Stimulated activated CD8-positive, alpha-beta memory T cell treated with anti-CD3 and anti-CD28 coated beads, Interleukin-12 subunit alpha, Interleukin-12 subunit beta, amount 100 ng/mL, for 1 hour (primary cell): ENCODE results near the gene SDK1.

Source experiments
- DNase-seq: peaks from one replicate; pipeline ENCODE4 v3.0.0-alpha.2; 2020; ENCODE audit warnings: low read depth

The SDK1 gene

DNA sequence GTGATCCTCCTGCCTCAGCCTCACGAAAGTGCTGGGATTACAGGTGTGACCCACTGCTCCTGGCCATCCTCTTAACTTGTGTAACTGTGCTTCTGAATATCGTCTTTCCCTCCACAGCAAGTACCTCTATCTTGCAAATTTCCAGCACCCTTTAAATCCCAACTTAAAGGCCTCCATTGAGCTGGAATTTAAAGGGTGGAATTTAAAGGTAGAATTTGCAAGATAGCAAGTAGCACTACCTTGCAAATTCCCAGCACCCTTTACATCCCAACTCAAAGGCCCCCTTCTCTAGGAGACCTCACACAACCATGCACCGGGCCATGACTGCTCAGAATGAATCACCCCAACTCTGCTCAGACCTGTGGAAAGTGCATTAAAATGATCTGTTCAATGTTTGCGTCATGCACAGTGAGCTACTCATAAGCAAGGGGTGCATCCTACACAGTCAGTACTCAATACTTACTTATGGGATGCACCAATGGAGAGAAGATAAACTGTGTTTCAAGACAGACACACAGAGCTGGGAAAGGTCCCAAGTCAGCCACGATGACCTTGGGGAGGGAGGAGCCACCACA, 17.8 kb upstream of the SDK1 start:
- no peak for DNase-seq

DNA sequence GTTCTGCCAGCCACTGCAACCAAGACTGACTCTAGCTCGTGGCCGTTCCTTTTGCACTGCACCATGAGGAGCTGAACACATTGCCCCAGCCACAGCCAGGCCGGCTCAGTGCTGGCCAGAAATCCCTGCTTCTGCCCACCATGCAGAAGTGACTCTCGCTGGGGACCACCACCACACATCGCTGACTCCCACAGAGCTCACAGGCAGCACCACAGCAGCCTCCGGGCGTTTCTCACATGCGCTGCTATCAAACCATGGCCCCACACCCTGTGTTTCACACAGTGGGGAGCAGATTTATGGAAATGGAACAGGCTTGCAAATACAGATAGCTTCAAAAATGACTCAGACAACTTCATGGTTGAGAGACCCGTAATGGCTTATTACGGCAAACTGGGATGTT, 15.4 kb upstream of the SDK1 start:
- DNase-seq: no peak

DNA sequence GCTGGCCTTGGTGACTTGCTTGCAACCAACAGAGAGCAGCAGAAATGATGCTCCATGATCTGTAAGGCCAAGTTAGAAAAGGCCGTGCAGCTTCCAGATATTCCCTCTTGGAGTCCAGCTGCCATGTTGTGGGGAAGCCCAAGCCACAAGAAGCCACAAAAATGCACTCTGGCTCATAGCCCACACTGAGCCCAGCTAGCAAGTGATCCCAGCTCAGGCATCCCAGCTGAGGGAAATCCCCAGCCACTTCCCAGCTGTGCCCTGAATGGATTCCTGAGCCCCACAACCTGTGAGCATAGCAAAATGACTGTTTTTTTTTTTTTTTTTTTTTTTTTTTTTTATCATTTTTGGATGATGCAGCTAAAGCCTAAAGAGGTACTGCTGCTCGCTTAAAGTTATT, 11.1 kb upstream of the SDK1 start:
- no peak for DNase-seq

DNA sequence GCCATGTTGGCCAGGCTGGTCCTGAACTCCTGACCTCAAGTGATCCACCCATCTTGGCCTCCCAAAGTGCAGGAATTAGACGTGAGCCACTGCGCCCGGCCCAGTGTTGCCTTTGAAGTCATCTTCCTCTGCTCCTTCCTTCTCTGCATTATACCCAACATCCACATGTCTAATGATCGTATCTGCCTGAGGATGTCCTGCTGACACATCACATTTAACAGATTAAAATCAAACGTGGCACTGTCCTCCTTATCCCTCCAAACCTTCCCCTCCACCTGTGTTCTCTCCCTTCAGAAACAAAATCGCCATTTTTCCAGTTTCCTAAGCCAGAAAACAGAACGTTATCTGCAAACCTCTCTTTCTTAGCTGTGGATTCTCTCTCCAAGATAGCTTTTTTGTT, 8.4 kb upstream of the SDK1 start:
- DNase-seq: no peak

DNA sequence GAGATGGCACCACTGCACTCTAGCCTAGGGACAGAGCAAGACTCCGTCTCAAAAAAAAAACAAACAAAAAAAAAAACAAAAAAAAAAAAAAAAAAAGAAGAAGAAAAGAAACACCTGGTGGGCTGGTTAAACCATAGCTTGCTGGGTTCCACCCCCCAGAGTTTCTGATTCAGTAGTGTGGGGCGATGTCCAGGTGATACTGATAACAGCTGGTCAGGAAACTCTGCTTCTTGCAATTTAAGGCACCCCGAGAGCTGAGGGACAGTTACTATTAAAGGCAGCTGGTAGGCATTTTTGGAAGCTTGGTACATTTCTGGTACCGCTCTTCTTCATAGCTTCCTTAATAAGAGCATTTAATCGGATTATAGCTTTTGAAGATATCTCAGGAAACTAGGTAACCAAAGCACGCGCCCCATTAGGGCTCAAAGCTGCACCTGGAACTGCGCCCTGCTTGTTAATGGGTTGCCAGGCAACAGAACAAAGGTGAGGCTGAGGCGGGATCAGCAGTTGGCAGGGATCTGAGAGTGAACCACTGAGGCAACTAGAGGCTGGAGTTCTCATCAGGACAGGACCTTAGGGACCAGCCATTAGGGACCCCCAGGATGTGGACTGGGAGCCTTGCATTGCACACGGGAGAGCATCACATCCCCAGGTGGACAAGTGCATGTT, 6.5 kb upstream of the SDK1 start:
- no peak for DNase-seq

DNA sequence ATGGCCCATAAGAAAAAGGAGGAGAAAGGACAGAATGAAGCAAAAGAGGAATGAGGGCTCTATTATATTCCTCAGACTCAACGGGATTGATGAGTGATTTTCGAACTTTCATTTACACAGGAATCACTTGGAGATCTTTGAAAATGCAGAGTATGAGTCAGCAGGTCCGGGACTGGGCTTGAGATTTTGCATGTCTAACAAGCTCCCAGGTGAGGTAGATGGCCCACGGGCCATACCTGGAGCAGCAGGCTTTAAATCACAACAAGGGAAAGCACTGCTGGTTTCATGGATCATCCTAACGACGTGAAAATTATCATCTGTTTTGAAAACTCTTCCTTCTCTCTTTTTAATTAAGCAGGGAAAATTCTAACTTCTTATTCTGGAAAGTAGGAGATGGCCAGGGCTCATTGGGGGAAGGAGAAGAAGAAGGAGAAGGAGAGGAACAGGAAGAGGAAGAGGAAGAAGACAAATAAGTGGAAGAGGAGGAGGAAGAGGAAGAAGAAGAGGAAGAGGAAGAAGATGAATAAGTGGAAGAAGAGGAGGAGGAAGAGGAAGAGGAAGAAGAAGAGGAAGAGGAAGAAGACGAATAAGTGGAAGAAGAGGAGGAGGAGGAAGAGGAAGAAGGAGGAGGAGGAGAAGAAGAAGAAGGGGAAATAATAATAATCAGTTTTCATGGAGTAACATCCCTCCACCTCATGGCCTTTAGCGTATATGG, 3.8 kb upstream of the SDK1 start:
- no peak for DNase-seq

DNA sequence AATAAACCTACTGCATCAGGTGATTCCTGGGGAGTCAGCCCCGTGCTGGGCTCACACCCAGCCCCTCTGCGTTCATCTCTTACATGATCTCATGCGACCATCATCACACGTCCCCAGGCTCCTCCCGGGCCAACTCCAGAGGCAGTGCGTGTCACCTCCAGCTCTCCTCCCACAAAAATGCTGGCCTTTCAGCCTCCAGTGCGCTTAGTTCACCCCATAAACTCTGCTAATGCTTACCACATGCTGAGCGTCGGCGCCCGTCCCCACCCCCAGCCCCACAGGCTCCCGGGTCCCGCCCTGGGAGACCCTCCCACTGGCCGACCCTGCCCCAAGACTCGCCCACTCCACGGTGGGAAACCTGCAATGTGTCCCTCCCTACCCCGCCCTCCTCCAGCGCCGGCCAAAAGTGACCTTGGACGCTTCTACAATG, 816 bp upstream of the SDK1 start:
- DNase-seq: no peak

DNA sequence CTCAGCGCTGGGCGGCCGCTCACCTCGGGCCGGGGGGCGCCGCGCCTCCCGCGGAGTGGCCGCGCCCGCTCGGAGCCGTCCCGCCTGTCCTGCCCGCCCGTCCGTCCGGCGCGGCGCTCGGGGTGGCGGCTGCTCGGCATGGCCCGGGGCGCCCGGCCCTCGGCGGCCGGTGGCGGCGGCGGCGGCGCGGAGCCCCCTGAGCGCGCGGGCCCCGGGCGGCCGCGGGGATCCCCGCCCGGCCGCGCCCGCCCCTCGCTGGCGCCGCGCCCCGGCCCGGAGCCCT, 338 bp downstream of the SDK1 start:
- DNase-seq: no peak

DNA sequence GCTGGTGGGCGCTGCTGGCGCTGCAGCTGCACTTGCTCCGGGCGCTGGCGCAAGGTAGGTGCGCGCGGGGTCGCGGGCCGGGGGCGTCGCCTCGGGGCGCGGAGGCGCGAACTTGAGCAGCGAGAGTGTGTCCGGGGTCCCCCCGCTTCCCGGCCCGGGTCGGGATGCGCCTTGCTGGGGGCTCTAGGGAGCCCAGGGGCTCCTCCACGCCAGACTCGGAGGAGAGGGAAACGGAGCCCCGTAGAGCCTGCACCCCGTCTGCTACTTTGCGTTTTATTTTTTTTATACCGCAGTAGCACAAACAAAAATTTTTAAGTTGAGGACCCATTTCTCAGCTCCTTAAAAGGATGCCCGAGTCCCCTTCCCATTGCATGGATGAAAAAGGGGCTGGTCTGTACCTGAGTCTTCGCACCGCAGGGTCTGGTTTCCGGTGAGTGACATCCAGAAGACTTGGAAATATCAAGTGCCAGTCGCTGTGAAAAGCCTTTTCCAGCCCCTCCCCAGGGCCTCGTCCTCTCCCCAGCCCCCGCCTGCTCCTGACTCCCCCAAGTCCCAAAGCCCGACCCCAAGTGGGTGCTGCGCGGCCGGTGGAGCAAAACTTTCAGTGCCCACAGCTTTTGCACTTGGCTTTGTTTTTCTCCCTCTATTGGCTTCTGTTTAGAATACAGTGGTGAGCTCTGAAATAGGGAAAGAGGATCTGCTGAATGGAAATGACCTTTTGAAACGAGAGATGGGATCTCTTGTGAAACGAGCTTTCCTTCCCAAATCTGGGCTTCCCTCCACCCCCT, 973 bp downstream of the SDK1 start:
- DNase-seq: no peak

DNA sequence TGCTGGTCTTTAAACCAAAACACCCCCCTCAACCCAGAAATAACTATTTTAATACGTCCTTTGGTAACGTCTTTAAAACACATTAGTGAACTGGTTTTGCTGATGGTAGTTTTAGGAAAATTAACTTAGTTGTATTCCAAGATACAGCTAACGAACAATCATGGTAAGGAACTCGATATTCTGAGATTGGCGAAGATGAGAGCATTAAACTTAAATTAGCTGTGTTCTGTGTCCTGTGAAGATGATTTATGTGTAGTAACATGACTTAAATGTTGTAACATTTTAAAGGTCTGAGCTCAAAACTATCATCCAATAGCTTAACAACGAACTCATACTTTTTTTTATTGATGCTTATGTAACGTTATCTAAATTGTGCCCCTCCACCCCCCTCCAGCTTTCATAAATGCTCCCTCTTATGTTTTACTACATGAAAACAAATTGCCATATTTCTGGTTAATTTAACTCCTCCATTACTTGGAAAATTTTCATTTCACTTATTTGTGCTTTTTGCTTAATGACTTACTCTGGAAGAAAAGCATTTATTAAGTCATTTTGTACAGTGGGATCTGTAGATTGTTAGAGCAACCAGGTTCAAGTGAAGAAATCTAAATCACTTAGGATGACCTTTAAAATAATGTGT, 1.7 kb downstream of the SDK1 start:
- no peak for DNase-seq

DNA sequence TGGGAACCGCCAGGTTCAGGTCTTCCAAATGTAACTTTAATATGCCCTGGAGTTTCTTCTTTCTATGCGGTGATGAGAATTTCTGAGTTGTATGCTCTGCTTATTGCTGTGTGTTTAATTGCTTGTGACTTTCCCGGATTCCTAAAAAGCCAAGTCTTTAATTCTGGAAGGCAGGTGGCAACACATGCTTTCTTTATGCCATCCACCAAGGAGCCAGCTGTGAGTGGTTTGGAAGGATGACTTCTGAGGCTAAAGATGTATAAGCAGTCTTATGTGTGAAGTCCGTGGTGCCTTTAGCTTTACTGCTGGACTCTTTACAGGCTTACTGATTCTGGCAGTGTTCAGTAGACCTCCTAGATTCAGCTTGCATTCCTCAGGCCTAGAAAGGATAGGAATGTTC, 3.1 kb downstream of the SDK1 start:
- DNase-seq: no peak

DNA sequence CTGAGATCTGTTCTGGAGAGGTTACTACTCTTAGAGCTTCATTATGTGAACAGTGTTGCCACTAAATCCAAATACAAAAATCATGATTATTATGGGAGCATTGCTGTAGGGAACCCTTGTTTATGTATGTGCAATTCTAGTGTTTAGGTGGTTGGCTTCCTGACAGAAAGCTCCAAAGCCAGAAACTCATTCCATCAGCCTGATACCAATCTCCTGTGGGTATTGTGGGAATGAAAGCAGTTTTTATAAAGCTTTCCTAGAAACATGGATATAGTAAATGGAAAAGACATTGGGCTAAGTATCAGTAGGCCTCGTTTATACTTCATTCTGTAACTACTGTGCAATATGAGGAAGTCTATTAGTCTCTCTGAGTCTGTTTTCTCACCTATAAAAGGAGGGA, 6.4 kb downstream of the SDK1 start:
- no peak for DNase-seq

DNA sequence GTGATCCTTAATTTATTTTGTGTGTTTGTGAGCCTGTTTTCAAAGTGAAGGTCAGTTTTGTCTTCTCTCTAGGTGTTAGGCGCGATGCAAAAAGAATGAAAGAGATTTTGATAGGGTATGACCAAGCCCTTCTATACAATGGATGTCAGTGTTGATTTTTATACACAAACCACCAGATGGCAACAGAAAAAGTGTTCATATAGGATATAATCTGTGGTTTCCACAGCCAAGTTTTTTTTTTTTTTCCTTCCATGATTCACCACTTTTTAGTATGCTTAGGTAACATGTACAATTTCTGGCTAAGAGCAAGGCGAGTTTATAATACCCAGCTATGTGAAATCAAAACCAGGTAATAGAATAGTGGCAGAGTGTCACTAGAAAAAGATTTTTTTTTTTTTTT, 8.1 kb downstream of the SDK1 start:
- DNase-seq: no peak

DNA sequence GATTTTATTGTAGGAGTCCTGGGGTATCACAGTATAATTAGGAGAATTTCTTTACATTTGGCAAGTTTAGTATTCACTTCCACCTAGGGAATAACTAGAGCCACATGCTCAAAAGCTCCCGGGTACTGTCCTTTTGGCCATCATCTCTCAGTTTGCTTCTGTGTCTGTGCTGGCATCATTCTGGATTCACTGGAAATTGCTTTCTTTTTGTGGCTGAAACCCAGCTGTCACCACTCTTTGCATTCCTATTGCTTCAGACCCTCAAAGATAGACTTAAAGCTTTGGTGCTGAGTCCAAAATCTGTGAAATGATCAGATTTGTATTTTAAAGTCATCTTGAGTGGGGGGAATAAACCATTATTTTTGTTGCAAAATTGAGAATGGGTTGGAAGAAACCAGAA, 8.9 kb downstream of the SDK1 start:
- no peak for DNase-seq

DNA sequence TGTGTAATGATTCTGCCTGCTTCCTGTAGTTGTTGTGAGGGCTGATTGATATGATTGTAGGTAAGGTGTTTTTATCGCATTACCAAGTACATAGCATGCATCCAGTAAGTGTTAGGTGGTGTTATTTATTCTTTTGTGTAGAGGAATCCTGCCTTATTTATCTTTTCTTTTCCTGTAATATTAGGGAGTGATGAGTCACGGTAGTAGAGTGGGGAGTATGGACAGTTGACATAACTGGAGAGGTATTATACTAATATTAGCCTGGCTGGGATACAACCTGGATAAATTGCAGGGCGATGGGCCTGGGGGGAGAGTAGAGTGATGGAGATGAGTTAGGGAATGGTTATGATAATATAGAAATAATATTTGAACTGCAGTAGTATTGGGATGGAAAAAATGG, 9.8 kb downstream of the SDK1 start:
- no peak for DNase-seq

DNA sequence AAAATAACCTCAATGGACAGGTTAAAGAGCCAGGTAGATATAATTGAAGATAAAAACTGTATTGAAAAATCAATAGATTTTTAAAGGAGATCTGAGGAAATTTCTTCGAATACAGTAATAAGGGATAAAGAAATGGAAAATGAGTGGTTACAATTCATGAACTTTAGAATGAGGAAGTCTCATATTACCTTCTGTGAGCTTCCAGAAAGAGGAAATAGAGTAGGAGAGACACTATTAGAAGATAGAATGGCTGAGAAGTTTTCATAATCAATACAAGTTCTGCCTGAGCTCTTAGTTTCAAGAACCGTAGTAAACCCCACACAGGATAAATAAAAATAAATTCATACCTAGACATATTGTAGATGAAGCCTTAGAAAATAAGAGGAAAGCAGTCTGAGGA, 11.5 kb downstream of the SDK1 start:
- DNase-seq: no peak

DNA sequence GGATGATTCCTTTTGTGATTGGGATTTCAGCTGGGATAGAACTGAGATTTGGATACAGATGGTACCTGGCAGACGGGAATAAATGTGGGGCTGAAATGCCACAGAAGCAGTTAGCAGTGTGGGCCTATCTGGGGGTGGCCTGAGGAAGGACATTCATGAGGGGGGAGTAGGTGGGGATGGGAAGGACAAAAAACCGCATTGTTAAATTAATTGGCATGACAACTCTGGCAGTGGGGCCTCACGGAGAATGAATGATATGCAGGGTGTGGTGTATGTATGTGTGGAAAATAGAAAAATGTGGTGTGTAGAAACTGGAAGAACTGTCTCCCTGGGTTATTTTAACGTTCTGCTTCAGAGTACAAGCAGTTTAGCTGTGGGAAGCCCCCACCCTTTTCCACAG, 17.8 kb downstream of the SDK1 start:
- DNase-seq: no peak

DNA sequence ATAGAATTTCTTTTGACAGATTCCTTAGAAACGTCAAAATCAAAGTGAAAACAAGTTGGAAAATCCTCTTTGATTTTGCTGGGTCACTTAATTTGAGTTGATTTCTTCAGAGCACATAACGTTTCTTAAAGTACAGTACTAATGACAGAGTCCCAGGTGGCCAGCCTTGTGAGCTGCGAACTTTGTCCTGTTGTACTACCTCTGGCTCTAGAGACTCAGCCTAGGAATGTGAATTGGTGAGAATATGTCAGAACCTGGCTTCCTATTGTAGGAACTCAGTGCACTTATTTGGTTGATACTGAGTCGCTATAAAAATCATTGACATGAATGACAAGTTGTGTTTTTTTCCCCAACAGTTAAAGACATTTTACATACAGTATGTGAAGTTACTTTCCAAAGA, 20.2 kb downstream of the SDK1 start:
- no peak for DNase-seq

DNA sequence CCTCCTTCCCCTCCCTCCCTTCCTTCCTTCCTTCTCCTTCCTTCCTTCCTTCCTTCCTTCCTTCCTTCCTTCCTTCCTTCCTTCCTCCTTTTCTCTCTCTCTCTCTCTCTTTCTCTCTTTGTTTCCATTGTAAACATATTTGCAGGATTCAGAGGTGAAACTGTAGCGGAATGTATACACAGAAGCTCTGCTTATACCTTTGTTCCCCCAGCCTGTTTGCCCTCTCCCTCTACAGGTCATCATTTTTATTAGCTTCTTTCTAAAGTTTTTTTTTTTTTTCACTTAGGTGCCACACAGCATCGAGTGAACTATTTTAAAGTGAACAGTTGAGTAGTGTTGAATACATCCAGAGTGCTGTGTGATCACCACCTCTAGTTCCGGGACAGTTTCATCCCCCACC, 20.7 kb downstream of the SDK1 start:
- no peak for DNase-seq

DNA sequence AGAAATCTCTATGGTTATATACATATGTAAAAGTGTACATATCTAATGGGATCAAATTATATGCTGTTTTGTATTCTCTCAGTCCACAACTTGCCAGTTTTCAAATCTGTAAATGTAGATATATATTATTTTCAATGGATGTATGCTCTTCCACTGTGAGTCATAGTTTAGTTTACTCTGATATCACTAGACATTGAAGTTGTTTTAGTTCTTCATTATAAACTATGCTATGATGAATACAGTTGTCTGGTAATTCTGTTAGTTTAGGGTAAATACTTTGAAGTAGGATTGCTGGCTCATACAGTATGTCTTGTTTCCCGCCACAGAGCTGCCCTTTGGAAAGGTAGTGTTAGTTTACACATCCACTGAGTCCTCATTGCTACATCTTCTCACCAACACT, 25.2 kb downstream of the SDK1 start:
- no peak for DNase-seq

DNA sequence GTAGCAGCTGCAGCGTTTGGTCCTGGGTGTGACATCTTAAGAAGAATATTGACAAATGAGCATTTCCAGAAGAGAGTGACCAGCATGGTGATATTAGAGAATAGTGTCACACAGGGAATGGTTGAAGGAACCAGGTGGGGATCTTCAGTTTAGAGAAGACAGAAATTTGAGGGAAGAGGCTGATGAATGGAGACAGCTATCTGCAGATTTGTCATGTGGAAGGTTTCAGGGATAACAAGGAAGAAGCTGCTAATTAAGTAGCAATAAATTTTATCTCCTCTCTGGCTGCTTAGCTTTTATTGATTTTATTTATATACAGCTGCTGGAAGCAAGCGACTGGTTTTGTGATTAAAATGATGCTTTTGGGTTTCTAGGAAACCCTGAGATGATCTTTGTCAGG, 26.0 kb downstream of the SDK1 start:
- no peak for DNase-seq

DNA sequence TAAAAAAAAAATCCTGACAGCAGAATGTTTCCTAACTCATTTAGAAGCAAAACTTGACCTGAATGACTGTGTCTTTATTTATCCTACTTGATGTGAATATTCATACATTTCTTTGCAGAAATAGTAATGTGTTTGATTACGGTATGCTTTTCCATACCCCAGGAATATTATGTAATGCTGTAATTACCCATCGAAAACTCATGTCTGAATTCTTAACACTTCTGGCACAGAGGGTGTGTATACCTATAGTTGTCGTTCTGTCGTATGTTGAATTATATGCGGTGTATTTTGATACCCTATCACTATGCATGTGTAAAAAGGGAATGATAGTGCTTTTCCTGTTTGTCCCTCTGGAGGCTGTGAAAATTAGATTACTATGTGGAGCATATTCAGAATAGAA, 26.6 kb downstream of the SDK1 start:
- no peak for DNase-seq

DNA sequence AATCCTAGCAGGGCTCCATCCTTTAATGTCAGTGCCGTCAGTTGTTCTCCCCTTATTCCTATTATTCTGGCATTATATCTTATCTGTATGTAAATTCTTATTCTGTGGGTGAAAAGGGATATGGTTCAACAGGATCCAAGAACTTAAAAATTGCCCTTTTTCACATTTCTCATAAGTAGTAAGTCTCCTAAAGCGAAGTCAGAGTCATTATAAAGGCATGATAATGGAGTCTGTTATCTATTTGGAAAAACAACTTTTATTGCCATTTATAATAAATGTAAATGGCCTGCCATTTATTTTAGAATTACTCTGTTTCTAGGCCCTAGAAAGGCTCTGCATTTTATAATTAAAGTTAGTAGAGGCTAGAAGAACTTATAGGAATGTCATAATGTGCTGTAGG, 31.3 kb downstream of the SDK1 start:
- DNase-seq: no peak
